HepG2 (cell line): ENCODE results near the gene PKIB. TPM values are rescaled to one million over a fixed set of nuclear protein-coding genes. Genes with fewer than 3 reads are reported as not detected.

Source experiments
- ATAC-seq: fragments of 200-7000 bp; cut with Tn5 transposase; 3 replicates; pipeline ENCODE4 v1.9.1; 2020; ENCODE audit warnings: mild to moderate bottlenecking, moderate library complexity
- BruUV-seq: library from RNA; stranded (reverse); fragments of 400-500 nt; replicated peaks from 2 replicates; lab custom pipeline; 2021; lab: Mats Ljungman, UMichigan
- CTCF ChIA-PET: fragments of 300-600 bp; formaldehyde crosslinking; extraction: SDS; loops from one replicate; lab custom pipeline; 2021; ENCODE audit warnings: low total read pairs, inconsistent platforms, low intra/inter-chr PET ratio; lab: Yijun Ruan, JAX
- POLR2A ChIA-PET: fragments of 350-600 bp; sonication (Branson Sonifier 250); formaldehyde crosslinking; loops from one replicate; lab custom pipeline; 2020; ENCODE audit warnings: antibody characterized with exemption, inconsistent platforms; lab: Yijun Ruan, JAX
- DNase-seq: peaks from one replicate; pipeline ENCODE4 v3.0.0-alpha.2; 2015; ENCODE audit warnings: low spot score
- FAIRE-seq: peaks from 3 replicates; lab custom pipeline; 2011; peaks lifted over from hg19 to GRCh38; lab: Jason Lieb, UNC
- H2AFZ ChIP-seq: one replicate; pipeline ENCODE4 v1.6.1; 2011; ENCODE audit warnings: low read length, inconsistent platforms
- H3K27ac ChIP-seq: fragments of 300-600 bp; 3 replicates; pipeline ENCODE4 v1.8.0; 2011; ENCODE audit warnings: mixed run types, mild to moderate bottlenecking, mixed read lengths, low read length, inconsistent platforms; ENCODE audit not compliant: insufficient read depth; ENCODE audit errors: extremely low read length
- H3K27me3 ChIP-seq, 2 experiments: fragments of 200-600 bp in 1 of 2; 2 replicates in 1 of 2; 3 replicates in 1 of 2; pipeline versions ENCODE4 v1.6.0 to v1.8.0; 2011; ENCODE audit warnings: low read length in 2 of 2, mild to moderate bottlenecking in 2 of 2, moderate library complexity in 2 of 2, inconsistent platforms in 1 of 2; ENCODE audit not compliant: insufficient read depth in 2 of 2, control insufficient read depth in 1 of 2
- H3K36me3 ChIP-seq, 2 experiments: fragments of 200-600 bp in 1 of 2; replicated peaks in 1 of 2; 2 replicates in 1 of 2; 3 replicates in 1 of 2; pipeline versions ENCODE4 v1.5.1 to v1.8.0; 2011; ENCODE audit warnings: low read length in 2 of 2, inconsistent platforms in 1 of 2; ENCODE audit not compliant: insufficient read depth in 2 of 2, control insufficient read depth in 1 of 2
- H3K4me1 ChIP-seq: 2 replicates; pipeline ENCODE4 v1.5.1; 2012; ENCODE audit warnings: low read length, inconsistent platforms; ENCODE audit not compliant: insufficient read depth
- H3K4me2 ChIP-seq: 2 replicates; pipeline ENCODE4 v1.6.0; 2011; ENCODE audit warnings: low read depth, low read length, inconsistent platforms
- H3K4me3 ChIP-seq, 3 experiments: fragments of 200-600 bp in 1 of 3; sonication (generic), shearing (Covaris generic) in 1 of 3; replicated peaks in 1 of 3; 2 replicates each; pipeline ENCODE4 v1.5.1; 2011 to 2016; ENCODE audit warnings: low read length in 3 of 3, inconsistent platforms in 2 of 3, low read depth in 2 of 3, mild to moderate bottlenecking in 2 of 3, control low read depth in 1 of 3, mixed read lengths in 1 of 3; ENCODE audit not compliant: insufficient read depth in 1 of 3
- H3K79me2 ChIP-seq: one replicate; pipeline ENCODE4 v1.6.1; 2011; ENCODE audit warnings: low read length, inconsistent platforms; ENCODE audit not compliant: insufficient read depth
- H3K9ac ChIP-seq: 2 replicates; pipeline ENCODE4 v1.6.0; 2011; ENCODE audit warnings: mild to moderate bottlenecking, low read depth, low read length, inconsistent platforms; ENCODE audit not compliant: insufficient read depth
- H3K9me3 ChIP-seq: 2 replicates; pipeline ENCODE4 v1.5.1; 2012; ENCODE audit warnings: mild to moderate bottlenecking, low read length
- H4K20me1 ChIP-seq: 2 replicates; pipeline ENCODE4 v1.6.0; 2011; ENCODE audit warnings: inconsistent platforms, mild to moderate bottlenecking, low read length, moderate library complexity; ENCODE audit not compliant: insufficient read depth
- CC2D1A ChIP-seq: sonication (generic); formaldehyde crosslinking; IDR thresholded peaks from 2 replicates; pipeline ENCODE4 v1.8.1; 2023; ENCODE audit warnings: mild to moderate bottlenecking, missing genetic modification reagents
- HOXD1 ChIP-seq: sonication (generic); formaldehyde crosslinking; IDR thresholded peaks from 2 replicates; pipeline ENCODE4 v1.5.0; 2020; ENCODE audit warnings: missing genetic modification reagents
- KMT2B ChIP-seq: IDR thresholded peaks from 2 replicates; pipeline ENCODE4 v1.6.1; 2016; ENCODE audit warnings: missing genetic modification reagents, missing compliant biosample characterization
- NR3C1 ChIP-seq: sonication (generic); formaldehyde crosslinking; IDR thresholded peaks from 2 replicates; pipeline ENCODE4 v1.4.0; 2020; ENCODE audit warnings: missing genetic modification reagents
- POLR2A ChIP-seq, 2 experiments: IDR thresholded peaks; 2 replicates each; pipeline ENCODE4 v1.6.1; 2011; ENCODE audit warnings: low read depth in 2 of 2, low read length in 2 of 2, mild to moderate bottlenecking in 1 of 2, moderate library complexity in 1 of 2; ENCODE audit not compliant: insufficient read depth in 1 of 2
- SALL1 ChIP-seq: sonication (generic); formaldehyde crosslinking; IDR thresholded peaks from 2 replicates; pipeline ENCODE4 v1.8.0; 2022; ENCODE audit warnings: mild to moderate bottlenecking, missing genetic modification reagents
- ZNF20 ChIP-seq: sonication (generic); formaldehyde crosslinking; IDR thresholded peaks from 2 replicates; pipeline ENCODE4 v1.4.0; 2020; ENCODE audit warnings: mild to moderate bottlenecking, moderate library complexity, missing genetic modification reagents
- ZNF30 ChIP-seq: sonication (generic); formaldehyde crosslinking; IDR thresholded peaks from 2 replicates; pipeline ENCODE4 v1.5.0; 2020; ENCODE audit warnings: mild to moderate bottlenecking, missing genetic modification reagents
- ZNF407 ChIP-seq: sonication (generic); formaldehyde crosslinking; IDR thresholded peaks from one replicate; pipeline ENCODE4 v1.5.1; 2020; ENCODE audit warnings: mild to moderate bottlenecking, missing genetic modification reagents; ENCODE audit errors: not compliant biosample characterization
- ZNF652 ChIP-seq: IDR thresholded peaks from 2 replicates; pipeline ENCODE4 v1.6.1; 2016; ENCODE audit warnings: low read depth, borderline replicate concordance
- WGBS: methylation state at CpG from one replicate; pipeline ENCODE4 v1.1.6; 2017; ENCODE audit warnings: low lambda C conversion rate; 5-methylcytosine and 5-hydroxymethylcytosine counted together
- in situ Hi-C: cut with HindIII; loops from 2 replicates; pipeline ENCODE4 v1.10.0; 2017; ENCODE audit warnings: low pct_unique_long_range_greater_than_20kb; ENCODE audit not compliant: extremely low pct_ligation_motif_present
- intact Hi-C: fragments of 100-400 bp; cut with micrococcal nuclease; formaldehyde crosslinking; loops from one replicate; pipeline ENCODE4 v1.10.0; 2022; ENCODE audit not compliant: unreplicated experiment
- polyA plus RNA-seq, 8 experiments: library from polyadenylated mRNA; depleted of rRNA in 3 of 8; stranded (reverse) in 7 of 8; unstranded in 1 of 8; fragments of >200 nt; fragmentation: Illumina TruSeq in 4 of 8; extraction: Trizol in 4 of 8; gene quantifications; 2 replicates each; pipeline versions ENCODE4 v1.2.1 to v1.2.3, GENCODE V29; 2011 to 2016; ENCODE audit warnings: low read depth in 4 of 8, missing spikeins in 1 of 8, mixed read lengths in 1 of 8; ENCODE audit not compliant: insufficient read depth in 1 of 8
- total RNA-seq, 5 experiments: library from RNA; depleted of rRNA; stranded (reverse); fragments of >200 nt; fragmentation: Illumina TruSeq; extraction: Trizol; gene quantifications; 2 replicates each; pipeline ENCODE4 v1.2.3, GENCODE V29; 2016; ENCODE audit warnings: low read depth in 1 of 5
- TF ChIP-seq, protein P1 (sequence below): sonication (generic); formaldehyde crosslinking; IDR thresholded peaks from 2 replicates; pipeline ENCODE4 v1.8.0; 2022; ENCODE audit warnings: missing genetic modification reagents, low read depth, mild to moderate bottlenecking, borderline replicate concordance

The PKIB gene
- total and polyA plus RNA-seq, 2 of the 13 experiments (the other 11 are each of a cell fraction or from before 2014, with no cell fraction given): 1.4 to 1.5 TPM

DNA sequence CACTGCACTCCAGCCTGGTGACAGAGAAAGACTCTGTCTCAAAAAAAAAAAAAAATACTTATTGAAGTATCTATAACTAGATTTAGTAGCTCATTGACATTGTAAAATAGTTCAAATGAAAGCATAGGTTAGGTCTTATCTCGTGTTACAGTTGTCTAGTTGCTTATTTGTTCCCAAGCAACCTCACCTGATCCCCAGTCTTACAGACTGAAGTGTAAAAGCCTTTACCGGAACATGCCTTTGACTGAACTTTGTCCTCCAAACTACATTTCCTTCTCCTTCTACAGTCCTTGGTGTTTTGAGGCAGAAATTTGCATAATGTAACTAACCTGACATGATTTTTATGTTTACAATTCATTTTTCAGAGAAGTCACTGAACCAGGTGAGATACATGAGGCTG, 61.0 kb downstream of the PKIB start (continued):
- no peak for TF ChIP-seq ZNF407 (CRISPR knock-in tag)
- TF ChIP-seq NR3C1 (CRISPR knock-in tag): no peak
- TF ChIP-seq, all 625 proteins: peak for 0

DNA sequence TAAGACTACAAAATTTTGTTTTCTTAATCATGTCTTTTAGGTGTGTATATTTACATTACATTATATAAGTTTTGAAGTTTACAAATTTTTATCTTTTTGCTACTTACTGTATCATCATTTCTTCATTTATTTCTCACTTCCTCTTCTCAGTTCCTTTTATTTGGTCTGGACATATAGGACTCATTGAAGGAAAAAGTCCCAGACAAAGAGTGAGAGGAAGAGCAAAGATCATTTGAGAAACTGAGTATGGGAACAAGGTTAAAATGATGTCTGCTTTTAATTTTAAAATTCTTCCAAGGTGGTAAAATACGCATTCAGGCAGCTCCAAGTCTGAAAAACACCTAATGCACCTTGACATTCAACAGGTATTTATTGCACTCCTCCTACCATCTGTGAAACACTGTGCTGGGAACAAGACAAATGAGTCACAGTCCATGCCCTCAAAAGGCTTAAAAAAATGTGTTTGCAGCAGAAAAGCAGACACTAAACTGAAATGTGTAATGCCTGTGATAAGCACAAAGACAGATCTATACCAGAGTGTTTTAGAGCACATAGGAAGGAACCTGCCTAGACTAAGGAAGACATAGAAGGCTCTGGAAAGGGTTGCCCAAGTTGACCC, 63.2 kb downstream of the PKIB start:
- FAIRE-seq: no peak
- Histone ChIP-seq H3K79me2 (no peaks in the 10 kb centered on the region), H3K4me2 (no peak overlapping the region), H3K4me1 (no peaks in the 10 kb centered on the region), H3K9me3 (no peaks in the 10 kb centered on the region), H3K27me3 (no peaks in the 10 kb centered on the region), H3K27ac (no peak overlapping the region), H2AFZ (no peak overlapping the region), H3K9ac (no peak overlapping the region), H4K20me1 (no peaks in the 10 kb centered on the region), H3K36me3 (no peaks in the 10 kb centered on the region), H3K4me3 (no peak overlapping the region)
- CTCF ChIA-PET: no interaction called here
- POLR2A ChIA-PET: no interaction called here
- no TSS peak for BruUV-seq
- ATAC-seq: no peak
- intact Hi-C loops: no loop called here
- 0% methylated on average over 1 of the region's 1 CpG for WGBS
- in situ Hi-C loops: no loop called here
- no peak for DNase-seq
- no peak for TF ChIP-seq POLR2A (IDR thresholded peaks at IDR 0.05; ENCODE audit: insufficient read depth in 1 of 2, low read depth in 2 of 2, low read length in 2 of 2)
- TF ChIP-seq KMT2B (CRISPR knock-in tag): no peak
- TF ChIP-seq HOXD1: no peak
- TF ChIP-seq ZNF652 (CRISPR knock-in tag): no peak
- no peak for TF ChIP-seq ZNF30 (CRISPR knock-in tag)
- no peak for TF ChIP-seq ZNF20 (CRISPR knock-in tag)
- no peak for TF ChIP-seq SALL1
- TF ChIP-seq CC2D1A (CRISPR knock-in tag): no peak
- TF ChIP-seq, protein P1, sequence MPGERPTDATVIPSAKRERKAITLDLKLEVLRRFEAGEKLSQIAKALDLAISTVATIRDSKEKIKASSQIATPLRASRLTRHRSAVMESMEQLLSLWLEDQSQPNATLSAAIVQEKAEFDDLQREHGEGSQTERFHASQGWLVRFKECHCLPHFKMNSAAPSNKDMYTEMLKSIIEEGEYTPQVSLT (CRISPR knock-in tag): no peak
